ENCODE measurements around the gene NAIF1. TPM values are rescaled to one million over a fixed set of nuclear protein-coding genes. Genes with fewer than 3 reads are reported as not detected.

NAIF1 gene
- total and polyA plus RNA-seq, 10 of the 15 experiments (the other 5 are each of a cell fraction or from before 2014, with no cell fraction given) = 2.4 to 14.2 (median 7.1) TPM

GRCh38 chr9:128082151-128082550, 15.0 kb upstream of the NAIF1 start:
- Histone ChIP-seq H3K79me2 (ENCODE audit: control insufficient read depth, insufficient read depth, low read length) (peaks cover 37% of the 10 kb centered on the region), H3K4me1 (ENCODE audit: control insufficient read depth, insufficient read depth, low read length) (peaks cover 30% of the 10 kb centered on the region)
- FAIRE-seq = no peak

More at GRCh38 chr9:128082151-128082550, 15.0 kb upstream of the NAIF1 start:
- POLR2A ChIA-PET = interaction anchor here (1.0 kb wide), 1 partner anchor 10 kb away, joined by 3 read pairs; no protein-coding TSS in a partner anchor
- SMC1A ChIA-PET (ENCODE audit: uncharacterized antibody, unreplicated experiment) = interaction anchor here (1.2 to 2.4 kb wide), 5 partner anchors 9 to 127 kb away, joined by 4 to 14 read pairs (median 6); no protein-coding TSS in a partner anchor
- no TSS peak for BruUV-seq (replicated peaks)
- in situ Hi-C loops (cut with MboI) (no loop called here), intact Hi-C loops (cut with micrococcal nuclease; ENCODE audit: unreplicated experiment) (no loop called here)
- CTCF ChIA-PET = interaction anchor here (0.8 to 6.6 kb wide), 6 partner anchors 10 to 48 kb away, joined by 3 to 33 read pairs (median 10); no protein-coding TSS in a partner anchor
- RAD21 ChIA-PET (ENCODE audit: unreplicated experiment) = interaction anchor here (2.0 to 2.1 kb wide), 2 partner anchors 9 to 127 kb away, joined by 5 to 7 read pairs; no protein-coding TSS in a partner anchor
- Histone ChIP-seq H3K9me3 (replicated peaks; ENCODE audit: control insufficient read depth, insufficient read depth, low read length) (no peaks in the 10 kb centered on the region), H2AFZ (ENCODE audit: control insufficient read depth, low read depth, low read length) (no peak overlapping the region), H3K27me3 (replicated peaks in 1 of 2; ENCODE audit: control insufficient read depth in 2 of 2, insufficient read depth in 2 of 2, low read length in 1 of 2) (no peaks in the 10 kb centered on the region), H3K36me3 (ENCODE audit: control insufficient read depth in 2 of 2, insufficient read depth in 2 of 2, low read length in 1 of 2) (peaks cover 0 to 2% of the 10 kb centered on the region in 2 experiments; a peak in 2 of 4 replicates), H3K27ac (ENCODE audit: control insufficient read depth, insufficient read depth) (peak overlapping the region; percentile 61), H4K20me1 (ENCODE audit: control insufficient read depth, insufficient read depth) (no peaks in the 10 kb centered on the region), H3K4me2 (ENCODE audit: control insufficient read depth, insufficient read depth) (peak overlapping the region; percentile 57), H3K4me3 (no peak overlapping the region), H3K9ac (ENCODE audit: control insufficient read depth, insufficient read depth, low read length) (peak overlapping the region; percentile 35)
- ATAC-seq = 0 out of 3 replicates have a peak, but pooled peaks have one; percentile 21
- no peak for DNase-seq (ENCODE audit: low read depth, low spot score)
- WGBS (ENCODE audit: insufficient coverage, insufficient replicate concordance, low lambda C conversion rate, missing lambda C conversion rate) = 66% methylated on average over 7 of the region's 7 CpGs
- TF ChIP-seq JUND (IDR thresholded peaks at IDR 0.05; ENCODE audit: low read depth, low read length) (no peak), IKZF1 (conservative IDR thresholded peaks at IDR 0.05) (0 out of 2 replicates have a peak, but pooled peaks have one; percentile 28), EED (IDR thresholded peaks at IDR 0.05; ENCODE audit: low read depth) (peak; percentile 69), IKZF2 (IDR thresholded peaks at IDR 0.05) (0 out of 4 replicates have a peak, but pooled peaks of 1 of the 2 experiments have one; percentile 22), FOS (IDR thresholded peaks at IDR 0.05; ENCODE audit: borderline replicate concordance, extremely low read depth, insufficient read length) (no peak), CUX1 (IDR thresholded peaks at IDR 0.05; ENCODE audit: insufficient replicate concordance, low read depth, low read length) (no peak), SREBF1 (IDR thresholded peaks at IDR 0.05; ENCODE audit: low read length) (no peak), BCL11A (IDR thresholded peaks at IDR 0.05; ENCODE audit: low read depth, low read length) (no peak), ETV6 (conservative IDR thresholded peaks at IDR 0.05 in 1 of 2, IDR thresholded peaks at IDR 0.05 in 1 of 2; ENCODE audit: borderline replicate concordance in 1 of 2, low read depth in 1 of 2) (peak in 1 of 2 experiments; percentile 46; a peak in 1 of 4 replicates), EGR1 (IDR thresholded peaks at IDR 0.05; ENCODE audit: borderline replicate concordance in 1 of 2, low read depth in 2 of 2, low read length in 2 of 2) (peak in 1 of 2 experiments; percentile 72; a peak in 1 of 3 replicates), POLR2A (IDR thresholded peaks at IDR 0.05; ENCODE audit: low read depth, low read length) (no peak), PAX5 (IDR thresholded peaks at IDR 0.05; ENCODE audit: borderline replicate concordance, low read depth, low read length) (no peak), JUNB (IDR thresholded peaks at IDR 0.05) (peak; percentile 37), MEF2A (IDR thresholded peaks at IDR 0.05; ENCODE audit: insufficient read depth, low read depth, low read length) (peak; percentile 53; the same call in 1 of the 2 replicates), MTA2 (IDR thresholded peaks at IDR 0.05; ENCODE audit: low read depth) (no peak), PML (IDR thresholded peaks at IDR 0.05; ENCODE audit: low read length) (no peak)
